Mesenteric fat pad (tissue), 1 donor: Measurements from ENCODE around the gene NPVF. TPM values are rescaled to one million over a fixed set of nuclear protein-coding genes. Genes with fewer than 3 reads are reported as not detected.

Experiments
- DNase-seq: peaks from one replicate; pipeline ENCODE4 v3.0.0-alpha.2; 2020; ENCODE audit warnings: low spot score
- total RNA-seq: library from RNA; stranded (reverse); fragmentation: NEBNext Ultra II Directional; extraction: Animal tissue kit (Norgen Biotek cat#: 25700); gene quantifications from one replicate; pipeline ENCODE4 v1.2.1, GENCODE V29; 2021
- donor health status: DM: yes; HTN: yes; CAD: no.

Gene NPVF
- total RNA-seq, 1 donor from 2014 or later = not detected

GRCh38 chr7:25235471-25235870, 7.2 kb upstream of the NPVF start:
- DNase-seq = no peak

GRCh38 chr7:25234336-25234735, 6.0 kb upstream of the NPVF start:
- no peak for DNase-seq

GRCh38 chr7:25223206-25223605, 5.1 kb downstream of the NPVF start:
- no peak for DNase-seq

GRCh38 chr7:25222666-25223065, 5.6 kb downstream of the NPVF start:
- DNase-seq = no peak

GRCh38 chr7:25221009-25221408, 7.3 kb downstream of the NPVF start:
- DNase-seq = no peak

GRCh38 chr7:25218191-25218590, 10.1 kb downstream of the NPVF start:
- DNase-seq = no peak

- DNase-seq = no peak
Measured at GRCh38 chr7:25216837-25217236, 11.4 kb downstream of the NPVF start.

- no peak for DNase-seq
Measured at GRCh38 chr7:25215694-25216335, 12.5 kb downstream of the NPVF start.

- no peak for DNase-seq
Measured at GRCh38 chr7:25208525-25209221, 19.6 kb downstream of the NPVF start.

GRCh38 chr7:25207887-25208286, 20.4 kb downstream of the NPVF start:
- DNase-seq = no peak

GRCh38 chr7:25206765-25207164, 21.5 kb downstream of the NPVF start:
- DNase-seq = no peak

- DNase-seq = no peak
Measured at GRCh38 chr7:25196132-25196896, 32.0 kb downstream of the NPVF start.

GRCh38 chr7:25194036-25194435, 34.2 kb downstream of the NPVF start:
- DNase-seq = no peak

- DNase-seq = no peak
Measured at GRCh38 chr7:25192043-25192442, 36.2 kb downstream of the NPVF start.

GRCh38 chr7:25189197-25189596, 39.1 kb downstream of the NPVF start:
- DNase-seq = no peak

- no peak for DNase-seq
Measured at GRCh38 chr7:25187932-25188331, 40.4 kb downstream of the NPVF start.

GRCh38 chr7:25186436-25186835, 41.9 kb downstream of the NPVF start:
- no peak for DNase-seq

- DNase-seq = no peak
Measured at GRCh38 chr7:25181532-25181931, 46.8 kb downstream of the NPVF start.

GRCh38 chr7:25180946-25181345, 47.3 kb downstream of the NPVF start:
- DNase-seq = no peak

- DNase-seq = no peak
Measured at GRCh38 chr7:25180592-25180923, 47.7 kb downstream of the NPVF start.

- DNase-seq = peak; percentile 98
Measured at GRCh38 chr7:25179771-25180591, 48.3 kb downstream of the NPVF start.

- no peak for DNase-seq
Measured at GRCh38 chr7:25179325-25179724, 49.0 kb downstream of the NPVF start.
